Measurements from ENCODE around the gene FOXP2. TPM values are rescaled to one million over a fixed set of nuclear protein-coding genes. Genes with fewer than 3 reads are reported as not detected.

The FOXP2 gene
- total and polyA plus RNA-seq, 2 donors (not counting 3 experiments of a cell fraction or from before 2014, with no cell fraction given), result 0.37 to 2.7 TPM

- Histone ChIP-seq H3K4me3 (replicated peaks in 1 of 3; ENCODE audit: insufficient read depth in 1 of 3, low read depth in 1 of 3, low read length in 3 of 3) (no peak overlapping the region), H4K20me1 (replicated peaks; ENCODE audit: control insufficient read depth, extremely low read depth, insufficient read depth, low read length) (no peaks in the 10 kb centered on the region), H3K36me3 (ENCODE audit: control insufficient read depth in 2 of 2, extremely low read depth in 1 of 2, insufficient read depth in 2 of 2, low read length in 2 of 2) (no peaks in the 10 kb centered on the region), H3K4me1 (ENCODE audit: control insufficient read depth, extremely low read depth, insufficient read depth, low read length) (no peaks in the 10 kb centered on the region), H3K9ac (replicated peaks; ENCODE audit: extremely low read depth, insufficient read depth, low read length) (no peak overlapping the region), H2AFZ (ENCODE audit: low read depth, low read length) (no peak overlapping the region), H3K9me3 (replicated peaks; ENCODE audit: control insufficient read depth, insufficient read depth, low read length) (no peaks in the 10 kb centered on the region), H3K79me2 (ENCODE audit: control insufficient read depth, insufficient read depth, low read length) (no peaks in the 10 kb centered on the region), H3K27ac (ENCODE audit: insufficient read depth, low read depth, low read length) (no peak overlapping the region), H3K9me1 (replicated peaks; ENCODE audit: control insufficient read depth, extremely low read depth, insufficient read depth, low read length) (no peaks in the 10 kb centered on the region), H3K4me2 (ENCODE audit: insufficient read depth, low read length) (no peak overlapping the region), H3K27me3 (ENCODE audit: control insufficient read depth in 2 of 2, insufficient read depth in 2 of 2, low read length in 2 of 2) (no peaks in the 10 kb centered on the region)
- intact Hi-C loops (cut with micrococcal nuclease), result loop anchor here (1.0 kb wide), 3 partner anchors 236 to 637 kb away; no protein-coding TSS in a partner anchor
- ChIA-PET CTCF (interaction anchor here (0.5 to 4.6 kb wide), 27 partner anchors 11 to 1188 kb away, joined by 3 to 81 read pairs (median 3); partner anchors contain the start of gene FOXP2), POLR2A (no interaction called here)
- FAIRE-seq (no peak), DNase-seq (ENCODE audit: low read depth, low spot score) (peak; percentile 35)
- dilution Hi-C loops (cut with MboI; ENCODE audit: extremely low pct_ligation_motif_present, low sequenced_read_pairs), result no loop called here
- no TSS peak for BruUV-seq (replicated peaks)
- no peak for TF ChIP-seq POLR2A (IDR thresholded peaks at IDR 0.05; ENCODE audit: low read depth, low read length)
- TF ChIP-seq JUN (IDR thresholded peaks at IDR 0.05; ENCODE audit: borderline replicate concordance, insufficient read depth, insufficient read length, low read depth), result no peak
- no peak for TF ChIP-seq FOS (IDR thresholded peaks at IDR 0.05; ENCODE audit: borderline replicate concordance, insufficient read depth, low read length)
- peak in 1 of 2 donors; percentile 30 for TF ChIP-seq CTCF (IDR thresholded peaks at IDR 0.05; ENCODE audit: extremely low read depth in 1 of 2, insufficient read depth in 1 of 2, low read depth in 1 of 2, low read length in 2 of 2)
Observed at GRCh38 chr7:114663502-114663901, 248.9 kb downstream of the FOXP2 start.

- Histone ChIP-seq H3K4me3 (replicated peaks in 1 of 3; ENCODE audit: insufficient read depth in 1 of 3, low read depth in 1 of 3, low read length in 3 of 3) (no peak overlapping the region), H3K4me1 (ENCODE audit: control insufficient read depth, extremely low read depth, insufficient read depth, low read length) (no peaks in the 10 kb centered on the region), H3K9ac (replicated peaks; ENCODE audit: extremely low read depth, insufficient read depth, low read length) (no peak overlapping the region), H2AFZ (ENCODE audit: low read depth, low read length) (no peak overlapping the region), H3K79me2 (ENCODE audit: control insufficient read depth, insufficient read depth, low read length) (no peaks in the 10 kb centered on the region), H3K27me3 (ENCODE audit: control insufficient read depth in 2 of 2, insufficient read depth in 2 of 2, low read length in 2 of 2) (no peaks in the 10 kb centered on the region), H3K36me3 (ENCODE audit: control insufficient read depth in 2 of 2, extremely low read depth in 1 of 2, insufficient read depth in 2 of 2, low read length in 2 of 2) (no peaks in the 10 kb centered on the region), H4K20me1 (replicated peaks; ENCODE audit: control insufficient read depth, extremely low read depth, insufficient read depth, low read length) (no peaks in the 10 kb centered on the region), H3K4me2 (ENCODE audit: insufficient read depth, low read length) (no peak overlapping the region), H3K9me3 (replicated peaks; ENCODE audit: control insufficient read depth, insufficient read depth, low read length) (no peaks in the 10 kb centered on the region), H3K27ac (ENCODE audit: insufficient read depth, low read depth, low read length) (no peak overlapping the region), H3K9me1 (replicated peaks; ENCODE audit: control insufficient read depth, extremely low read depth, insufficient read depth, low read length) (no peaks in the 10 kb centered on the region)
- TF ChIP-seq GATA2 (IDR thresholded peaks at IDR 0.05; ENCODE audit: insufficient read depth, insufficient read length, low read depth, low read length) (no peak), MAX (IDR thresholded peaks at IDR 0.05; ENCODE audit: insufficient read depth, insufficient read length) (no peak), MYC (IDR thresholded peaks at IDR 0.05; ENCODE audit: low read depth, low read length) (no peak), POLR2A (IDR thresholded peaks at IDR 0.05; ENCODE audit: low read depth, low read length) (no peak), JUN (IDR thresholded peaks at IDR 0.05; ENCODE audit: borderline replicate concordance, insufficient read depth, insufficient read length, low read depth) (no peak), POLR2AphosphoS5 (IDR thresholded peaks at IDR 0.05; ENCODE audit: insufficient read depth, low read depth, low read length) (no peak), EZH2 (IDR thresholded peaks at IDR 0.05; ENCODE audit: borderline replicate concordance, low read depth, low read length, severe bottlenecking) (no peak), CTCF (IDR thresholded peaks at IDR 0.05; ENCODE audit: extremely low read depth in 1 of 2, insufficient read depth in 1 of 2, low read depth in 1 of 2, low read length in 2 of 2) (no peak), FOS (IDR thresholded peaks at IDR 0.05; ENCODE audit: borderline replicate concordance, insufficient read depth, low read length) (no peak)
- no peak for DNase-seq (ENCODE audit: low read depth, low spot score)
- ChIA-PET CTCF (interaction anchor here (1.2 kb wide), 1 partner anchor 589 kb away, joined by 3 read pairs; no protein-coding TSS in a partner anchor), POLR2A (no interaction called here)
- intact Hi-C loops (cut with micrococcal nuclease) (no loop called here), dilution Hi-C loops (cut with MboI; ENCODE audit: extremely low pct_ligation_motif_present, low sequenced_read_pairs) (no loop called here)
- no TSS peak for BruUV-seq (replicated peaks)
- no peak for FAIRE-seq
Observed at GRCh38 chr7:114670676-114671075, 256.1 kb downstream of the FOXP2 start.

All from endothelial cell of umbilical vein (primary cell).